ENCODE data around the gene CLASRP.
"Not testable (repeated sequence)": the region's sequence is repeated elsewhere in the genome, so short reads cannot be mapped to it uniquely, and the experiment has no call there.

The CLASRP gene, protein sequence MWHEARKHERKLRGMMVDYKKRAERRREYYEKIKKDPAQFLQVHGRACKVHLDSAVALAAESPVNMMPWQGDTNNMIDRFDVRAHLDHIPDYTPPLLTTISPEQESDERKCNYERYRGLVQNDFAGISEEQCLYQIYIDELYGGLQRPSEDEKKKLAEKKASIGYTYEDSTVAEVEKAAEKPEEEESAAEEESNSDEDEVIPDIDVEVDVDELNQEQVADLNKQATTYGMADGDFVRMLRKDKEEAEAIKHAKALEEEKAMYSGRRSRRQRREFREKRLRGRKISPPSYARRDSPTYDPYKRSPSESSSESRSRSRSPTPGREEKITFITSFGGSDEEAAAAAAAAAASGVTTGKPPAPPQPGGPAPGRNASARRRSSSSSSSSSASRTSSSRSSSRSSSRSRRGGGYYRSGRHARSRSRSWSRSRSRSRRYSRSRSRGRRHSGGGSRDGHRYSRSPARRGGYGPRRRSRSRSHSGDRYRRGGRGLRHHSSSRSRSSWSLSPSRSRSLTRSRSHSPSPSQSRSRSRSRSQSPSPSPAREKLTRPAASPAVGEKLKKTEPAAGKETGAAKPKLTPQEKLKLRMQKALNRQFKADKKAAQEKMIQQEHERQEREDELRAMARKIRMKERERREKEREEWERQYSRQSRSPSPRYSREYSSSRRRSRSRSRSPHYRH

GRCh38 chr19:45038931-45039893 is at the start of gene CLASRP:
TSS of gene CLASRP (plus strand) at chr19:45039045. CDS start at chr19:45040213, 1,168 bp downstream.
- no peaks in the 10 kb centered on the region for H3K27me3 ChIP-seq (replicated peaks; ENCODE audit: control insufficient read depth, insufficient read depth, low read length)
- H3K9me3 ChIP-seq (ENCODE audit: control insufficient read depth, low read length) = no peaks in the 10 kb centered on the region
- peak within 1 kb of the TSS; percentile 95 for H3K4me3 ChIP-seq (ENCODE audit: low read length)
- peak; percentile 97 for DNase-seq (ENCODE audit: low read depth)
- H3K9ac ChIP-seq (ENCODE audit: low read length) = peak within 1 kb of the TSS; percentile 99
- peaks cover 54% of the 10 kb centered on the region for H3K36me3 ChIP-seq (ENCODE audit: control insufficient read depth, insufficient read depth, low read length, severe bottlenecking)
- peaks cover 20% of the 10 kb centered on the region for H3K4me1 ChIP-seq (ENCODE audit: control insufficient read depth, insufficient read depth, low read length)

GRCh38 chr19:44990459-44990858 is 48.4 kb upstream of the CLASRP start:
- no peak overlapping the region for H3K4me3 ChIP-seq (ENCODE audit: low read length)
- no peaks in the 10 kb centered on the region for H3K27me3 ChIP-seq (replicated peaks; ENCODE audit: control insufficient read depth, insufficient read depth, low read length)
- no peak overlapping the region for H3K9ac ChIP-seq (ENCODE audit: low read length)
- peaks cover 67% of the 10 kb centered on the region for H3K36me3 ChIP-seq (ENCODE audit: control insufficient read depth, insufficient read depth, low read length, severe bottlenecking)
- H3K9me3 ChIP-seq (ENCODE audit: control insufficient read depth, low read length) = no peaks in the 10 kb centered on the region
- no peak for DNase-seq (ENCODE audit: low read depth)
- peaks cover 9% of the 10 kb centered on the region for H3K4me1 ChIP-seq (ENCODE audit: control insufficient read depth, insufficient read depth, low read length)

GRCh38 chr19:44990966-44991365 is 47.9 kb upstream of the CLASRP start:
- H3K4me1 ChIP-seq (ENCODE audit: control insufficient read depth, insufficient read depth, low read length) = peaks cover 9% of the 10 kb centered on the region
- peaks cover 62% of the 10 kb centered on the region for H3K36me3 ChIP-seq (ENCODE audit: control insufficient read depth, insufficient read depth, low read length, severe bottlenecking)
- no peak overlapping the region for H3K4me3 ChIP-seq (ENCODE audit: low read length)
- no peaks in the 10 kb centered on the region for H3K9me3 ChIP-seq (ENCODE audit: control insufficient read depth, low read length)
- no peak for DNase-seq (ENCODE audit: low read depth)
- no peak overlapping the region for H3K9ac ChIP-seq (ENCODE audit: low read length)
- H3K27me3 ChIP-seq (replicated peaks; ENCODE audit: control insufficient read depth, insufficient read depth, low read length) = no peaks in the 10 kb centered on the region

- Histone ChIP-seq H3K9me3 (ENCODE audit: control insufficient read depth, low read length) (no peaks in the 10 kb centered on the region), H3K4me1 (ENCODE audit: control insufficient read depth, insufficient read depth, low read length) (peaks cover 4% of the 10 kb centered on the region), H3K9ac (ENCODE audit: low read length) (no peak overlapping the region), H3K27me3 (replicated peaks; ENCODE audit: control insufficient read depth, insufficient read depth, low read length) (no peaks in the 10 kb centered on the region), H3K36me3 (ENCODE audit: control insufficient read depth, insufficient read depth, low read length, severe bottlenecking) (peaks cover 46% of the 10 kb centered on the region), H3K4me3 (ENCODE audit: low read length) (no peak overlapping the region)
- DNase-seq (ENCODE audit: low read depth) = no peak
Measured at GRCh38 chr19:44992336-44993163, 46.3 kb upstream of the CLASRP start.

DNA sequence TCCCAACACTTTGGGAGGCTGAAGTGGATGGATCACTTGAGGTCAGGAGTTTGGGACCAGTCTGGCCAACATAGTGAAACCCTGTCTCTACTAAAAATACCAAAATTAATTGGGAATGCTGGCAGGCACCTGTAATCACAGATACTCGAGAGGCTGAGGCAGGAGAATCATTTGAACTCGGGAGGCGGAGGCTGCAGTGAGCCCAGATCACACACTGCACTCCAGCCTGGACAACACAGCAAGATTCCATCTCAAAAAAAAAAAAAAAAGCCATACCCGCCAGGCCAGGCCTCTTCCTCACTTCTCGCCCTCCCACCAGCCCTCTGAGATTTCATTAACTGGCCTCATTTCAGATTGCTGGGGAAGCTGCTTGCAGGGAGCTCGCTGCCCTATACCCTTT is 45.3 kb upstream of the CLASRP start:
- H3K4me3 ChIP-seq (ENCODE audit: low read length) = no peak overlapping the region
- H3K27me3 ChIP-seq (replicated peaks; ENCODE audit: control insufficient read depth, insufficient read depth, low read length) = no peaks in the 10 kb centered on the region
- H3K4me1 ChIP-seq (ENCODE audit: control insufficient read depth, insufficient read depth, low read length) = peaks cover 2% of the 10 kb centered on the region
- DNase-seq (ENCODE audit: low read depth) = no peak
- no peak overlapping the region for H3K9ac ChIP-seq (ENCODE audit: low read length)
- peaks cover 38% of the 10 kb centered on the region for H3K36me3 ChIP-seq (ENCODE audit: control insufficient read depth, insufficient read depth, low read length, severe bottlenecking)
- H3K9me3 ChIP-seq (ENCODE audit: control insufficient read depth, low read length) = no peaks in the 10 kb centered on the region

DNA sequence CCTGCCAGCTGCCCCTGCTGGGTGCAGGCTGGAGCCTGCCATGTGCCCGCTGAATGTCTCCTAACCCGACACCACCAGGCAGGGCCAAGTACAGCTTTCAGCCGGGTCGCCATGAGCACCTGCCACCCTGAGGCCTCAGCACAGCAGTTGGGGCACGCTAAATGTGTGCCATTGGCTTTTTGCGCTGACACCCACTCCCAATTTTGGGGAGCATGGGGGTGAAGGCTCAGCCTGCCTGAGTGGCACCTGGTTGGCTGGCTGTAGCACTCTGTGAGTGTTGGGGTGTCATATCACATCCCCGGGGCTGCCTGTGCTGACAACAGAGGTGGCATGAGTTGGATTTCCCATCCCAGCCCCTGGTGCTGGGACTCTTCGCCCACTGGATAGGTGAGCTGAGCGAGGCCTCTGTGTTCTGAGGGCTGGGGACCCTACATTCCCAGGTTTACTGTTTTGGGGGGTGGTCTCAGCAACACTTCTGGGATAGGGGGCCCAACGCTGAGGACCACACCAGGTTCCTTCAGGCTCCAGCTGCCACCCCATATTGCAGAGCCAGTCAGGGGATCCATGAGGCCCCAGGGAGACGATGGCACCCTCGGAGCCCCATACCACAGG is 44.8 kb upstream of the CLASRP start:
- Histone ChIP-seq H3K9me3 (ENCODE audit: control insufficient read depth, low read length) (no peaks in the 10 kb centered on the region), H3K27me3 (replicated peaks; ENCODE audit: control insufficient read depth, insufficient read depth, low read length) (no peaks in the 10 kb centered on the region), H3K9ac (ENCODE audit: low read length) (no peak overlapping the region), H3K4me3 (ENCODE audit: low read length) (no peak overlapping the region), H3K4me1 (ENCODE audit: control insufficient read depth, insufficient read depth, low read length) (no peaks in the 10 kb centered on the region), H3K36me3 (ENCODE audit: control insufficient read depth, insufficient read depth, low read length, severe bottlenecking) (peaks cover 34% of the 10 kb centered on the region)
- DNase-seq (ENCODE audit: low read depth) = no peak

GRCh38 chr19:44998025-44998424 is 40.8 kb upstream of the CLASRP start:
- Histone ChIP-seq H3K9me3 (ENCODE audit: control insufficient read depth, low read length) (no peaks in the 10 kb centered on the region), H3K4me3 (ENCODE audit: low read length) (no peak overlapping the region), H3K9ac (ENCODE audit: low read length) (no peak overlapping the region), H3K36me3 (ENCODE audit: control insufficient read depth, insufficient read depth, low read length, severe bottlenecking) (no peaks in the 10 kb centered on the region), H3K4me1 (ENCODE audit: control insufficient read depth, insufficient read depth, low read length) (peaks cover 3% of the 10 kb centered on the region), H3K27me3 (replicated peaks; ENCODE audit: control insufficient read depth, insufficient read depth, low read length) (no peaks in the 10 kb centered on the region)
- no peak for DNase-seq (ENCODE audit: low read depth)

DNA sequence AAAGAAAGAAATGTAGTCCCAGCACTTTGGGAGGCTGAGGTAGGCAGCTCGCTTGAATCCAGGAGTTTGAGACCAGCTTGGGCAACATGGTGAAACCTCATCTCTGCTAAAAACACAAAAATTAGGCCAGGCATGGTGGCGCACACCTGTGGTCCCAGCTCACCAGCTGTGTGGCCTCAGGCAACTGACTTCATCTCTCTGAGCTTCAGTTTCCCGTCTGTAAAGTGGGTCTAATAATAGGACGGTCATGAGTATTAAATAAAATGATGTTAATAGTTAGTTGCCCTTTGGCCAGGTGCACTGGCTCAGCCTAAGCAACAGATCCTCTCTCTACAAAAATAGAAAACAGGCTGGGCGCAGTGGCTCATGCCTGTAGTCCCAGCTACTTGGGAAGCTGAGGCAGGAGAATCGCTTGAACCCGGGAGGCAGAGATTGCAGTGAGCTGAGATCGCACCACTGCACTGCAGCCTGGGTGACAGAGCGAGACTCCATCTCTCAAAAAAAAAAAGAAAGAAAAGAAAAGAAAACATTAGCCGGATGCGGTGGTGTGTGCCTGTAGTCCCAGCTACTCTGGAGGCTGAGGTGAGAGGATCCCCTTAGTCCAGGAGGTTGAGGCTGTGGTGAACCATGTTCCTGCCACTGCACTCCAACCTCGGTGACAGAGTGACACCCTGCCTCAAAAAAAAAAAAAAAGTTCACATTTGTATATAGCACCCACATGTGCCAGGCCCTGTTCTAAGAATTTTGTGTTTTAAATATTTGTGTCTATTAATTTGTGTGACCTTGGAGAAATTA is 39.5 kb upstream of the CLASRP start:
- not testable (repeated sequence) for H3K4me1 ChIP-seq (ENCODE audit: control insufficient read depth, insufficient read depth, low read length); DNase-seq (ENCODE audit: low read depth); H3K9me3 ChIP-seq (ENCODE audit: control insufficient read depth, low read length); H3K4me3 ChIP-seq (ENCODE audit: low read length); H3K9ac ChIP-seq (ENCODE audit: low read length); H3K36me3 ChIP-seq (ENCODE audit: control insufficient read depth, insufficient read depth, low read length, severe bottlenecking); H3K27me3 ChIP-seq (replicated peaks; ENCODE audit: control insufficient read depth, insufficient read depth, low read length)

- not testable (repeated sequence) for H3K36me3 ChIP-seq (ENCODE audit: control insufficient read depth, insufficient read depth, low read length, severe bottlenecking); DNase-seq (ENCODE audit: low read depth); H3K4me1 ChIP-seq (ENCODE audit: control insufficient read depth, insufficient read depth, low read length); H3K27me3 ChIP-seq (replicated peaks; ENCODE audit: control insufficient read depth, insufficient read depth, low read length); H3K9me3 ChIP-seq (ENCODE audit: control insufficient read depth, low read length)
- Histone ChIP-seq H3K4me3 (ENCODE audit: low read length) (peak overlapping the region; percentile 78), H3K9ac (ENCODE audit: low read length) (peak overlapping the region; percentile 54)
Measured at GRCh38 chr19:45000665-45001064, 38.2 kb upstream of the CLASRP start.

All from adipocyte (in vitro differentiated cells).